GM15510 (cell line): Measurements from ENCODE around the gene PTPRO.

ENCODE experiments used
- POLR2A ChIP-seq: IDR thresholded peaks from 3 replicates; pipeline ENCODE4 v1.6.1; 2011; ENCODE audit warnings: borderline replicate concordance; ENCODE audit not compliant: insufficient read length; ENCODE audit errors: extremely low read depth

PTPRO gene

DNA sequence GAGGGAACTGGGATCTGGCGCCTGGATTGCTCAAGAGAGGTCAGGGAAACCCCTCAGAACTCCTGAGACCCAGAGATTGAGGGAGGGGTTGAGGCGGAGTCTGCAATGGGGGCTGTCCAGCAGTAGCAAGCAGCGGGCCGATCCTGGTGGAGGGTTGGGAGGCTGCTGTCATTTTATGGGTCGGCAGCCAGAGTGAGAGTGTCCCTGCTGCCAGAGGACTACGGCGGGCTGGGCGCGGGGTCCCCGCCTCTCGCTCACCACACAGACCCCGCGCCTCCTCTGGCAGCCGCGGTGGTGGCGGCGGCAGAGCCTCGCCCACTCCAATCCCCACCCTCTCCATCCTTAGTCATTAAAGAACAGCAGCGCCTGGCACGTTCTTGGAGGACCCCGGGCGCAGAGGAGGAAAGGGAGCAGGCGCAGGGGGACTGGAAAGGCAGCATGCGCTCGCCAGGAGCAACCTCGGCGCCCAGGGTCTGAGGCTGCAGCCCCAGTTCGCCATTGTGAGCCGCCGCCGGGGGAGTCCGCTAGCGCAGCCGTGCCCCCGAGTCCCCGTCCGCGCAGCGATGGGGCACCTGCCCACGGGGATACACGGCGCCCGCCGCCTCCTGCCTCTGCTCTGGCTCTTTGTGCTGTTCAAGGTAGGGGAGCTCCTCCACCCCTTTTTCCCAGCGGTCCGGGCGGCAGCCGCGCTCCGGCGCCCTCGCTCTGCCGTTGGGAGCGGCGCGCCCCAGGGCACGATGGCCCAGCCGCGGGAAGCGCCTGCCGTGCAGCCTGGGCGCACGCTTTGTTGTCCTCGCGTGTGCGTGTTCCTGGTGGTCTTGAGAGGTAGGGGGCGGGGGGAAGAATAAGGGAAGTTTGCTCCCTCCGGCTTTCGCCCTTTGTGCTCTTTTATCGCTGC is at the start of gene PTPRO:
PTPRO (plus strand) TSS at position 345 of the 898 bp plus-strand sequence.
- no peak for TF ChIP-seq POLR2A

DNA sequence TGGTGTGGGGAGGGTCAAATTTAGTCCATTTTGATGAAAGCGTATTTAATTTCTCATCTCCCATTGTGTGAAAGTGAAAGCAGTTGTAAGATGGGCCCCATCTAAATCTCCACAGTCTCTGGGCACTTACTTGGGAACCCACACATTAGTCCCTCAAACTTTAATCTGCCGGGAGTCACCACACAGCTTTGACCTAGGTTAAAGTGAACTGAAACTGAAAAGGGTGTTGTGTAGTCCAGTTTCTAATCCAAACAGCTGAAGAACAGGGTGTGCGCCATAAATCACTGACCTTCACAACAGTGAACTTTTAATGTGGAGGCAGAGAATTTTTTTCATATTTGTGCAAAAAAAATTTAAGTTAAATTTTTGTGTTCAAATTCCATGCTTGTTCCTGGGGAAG is 48.4 kb upstream of the PTPRO start:
- no peak for TF ChIP-seq POLR2A

DNA sequence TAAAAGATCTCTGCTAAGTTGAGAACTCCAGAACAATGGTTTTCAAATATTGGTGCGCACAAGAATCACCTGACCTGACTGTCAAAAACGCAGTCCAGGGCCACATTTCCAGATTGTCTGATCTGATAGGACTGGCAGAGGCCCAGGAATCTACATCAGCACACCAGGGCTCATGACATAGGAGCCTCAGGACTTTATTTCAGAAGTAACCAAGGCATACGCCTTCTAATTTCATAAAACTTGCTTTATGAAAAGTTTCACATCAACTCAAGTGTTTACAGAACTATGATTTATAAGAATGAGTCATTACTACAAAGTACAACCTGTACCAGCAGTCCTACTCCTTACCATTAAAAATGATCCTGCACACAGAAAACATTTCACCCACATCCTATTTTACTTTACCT is 47.7 kb upstream of the PTPRO start:
- no peak for TF ChIP-seq POLR2A

DNA sequence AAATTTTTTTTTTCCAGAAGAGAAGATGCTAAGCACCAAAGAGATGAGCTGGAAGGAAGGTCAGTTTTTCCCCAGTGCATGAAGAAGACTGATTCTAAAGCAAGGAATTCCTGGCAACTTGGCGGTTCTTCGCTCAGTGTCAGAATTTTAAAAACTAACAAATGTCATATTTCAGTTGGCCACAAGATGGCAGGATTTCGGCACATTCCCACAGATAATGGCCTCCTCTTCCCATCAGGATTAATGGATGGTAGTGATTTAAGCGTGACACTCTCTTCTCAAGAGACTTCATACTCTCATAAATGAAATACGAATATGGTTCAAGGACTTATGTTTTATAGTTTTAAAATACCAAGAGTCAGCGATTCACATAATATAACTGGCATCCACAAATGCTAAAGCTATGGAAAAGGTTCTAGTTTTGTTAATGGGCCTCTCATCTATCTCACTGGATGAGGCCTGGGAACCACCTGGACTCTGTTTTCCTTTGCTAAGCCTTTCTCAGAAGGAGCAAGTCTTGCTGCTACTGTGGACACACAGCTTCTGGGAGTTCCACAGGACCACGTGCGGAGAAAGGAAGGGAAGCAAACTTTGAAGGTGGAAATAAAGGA is 46.1 kb upstream of the PTPRO start:
- TF ChIP-seq POLR2A = no peak

DNA sequence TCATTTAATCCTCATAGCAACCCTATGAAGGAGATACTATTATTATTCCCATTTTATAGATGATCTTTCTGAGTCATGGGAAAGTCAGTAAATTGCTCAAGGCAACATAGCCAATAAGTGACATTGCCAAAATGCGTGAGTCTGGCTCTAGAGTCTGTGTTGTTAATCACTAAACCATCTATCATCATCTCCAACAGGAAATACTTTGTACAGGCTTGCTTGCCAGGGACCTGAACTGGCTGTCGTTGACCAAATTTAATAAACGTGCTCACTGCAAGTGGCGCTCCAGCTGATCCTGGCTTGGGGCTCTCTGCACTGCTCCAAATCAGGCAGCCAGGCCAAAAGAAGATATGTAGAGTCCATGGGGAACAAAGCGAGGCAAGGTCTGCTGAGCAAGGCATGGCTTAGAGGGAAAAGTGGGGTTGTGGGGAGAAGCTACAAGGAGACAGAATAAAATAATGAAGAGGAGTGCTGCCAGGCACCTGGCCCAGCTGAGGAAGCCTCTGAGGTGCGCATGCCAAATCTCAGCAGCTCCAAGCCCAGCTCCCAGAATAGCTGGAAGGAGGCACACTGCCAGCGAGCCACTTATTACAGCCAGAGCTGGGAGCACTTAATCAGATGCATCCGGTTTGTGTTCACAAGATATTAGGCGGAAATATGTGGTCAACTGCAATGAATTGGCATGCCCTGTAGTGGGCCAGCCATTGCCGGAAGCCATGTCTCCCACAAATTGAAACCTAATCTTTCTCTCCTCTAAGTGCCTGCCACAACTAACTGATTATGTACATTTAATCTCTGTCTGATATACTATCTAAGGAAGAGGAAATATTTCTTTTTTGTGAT is 43.3 kb upstream of the PTPRO start:
- no peak for TF ChIP-seq POLR2A

DNA sequence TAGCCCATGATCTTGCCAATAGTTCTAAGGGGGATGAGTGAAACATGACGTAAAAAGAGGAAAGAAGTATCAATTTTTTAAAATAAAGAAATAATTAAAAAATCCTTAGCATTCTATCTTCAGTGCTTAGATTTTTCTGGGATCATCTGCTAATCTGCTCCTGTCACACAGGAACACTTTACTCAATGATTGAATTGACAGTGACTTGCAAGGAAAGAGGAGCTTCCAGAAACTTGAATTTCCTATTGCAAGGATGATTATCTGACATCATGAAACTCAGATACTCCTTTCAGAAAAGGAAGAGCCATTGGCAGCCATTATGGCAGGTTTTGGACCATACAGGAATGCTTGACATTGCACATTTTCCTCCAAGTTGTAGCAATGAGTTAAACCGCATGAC is 41.4 kb upstream of the PTPRO start:
- no peak for TF ChIP-seq POLR2A

DNA sequence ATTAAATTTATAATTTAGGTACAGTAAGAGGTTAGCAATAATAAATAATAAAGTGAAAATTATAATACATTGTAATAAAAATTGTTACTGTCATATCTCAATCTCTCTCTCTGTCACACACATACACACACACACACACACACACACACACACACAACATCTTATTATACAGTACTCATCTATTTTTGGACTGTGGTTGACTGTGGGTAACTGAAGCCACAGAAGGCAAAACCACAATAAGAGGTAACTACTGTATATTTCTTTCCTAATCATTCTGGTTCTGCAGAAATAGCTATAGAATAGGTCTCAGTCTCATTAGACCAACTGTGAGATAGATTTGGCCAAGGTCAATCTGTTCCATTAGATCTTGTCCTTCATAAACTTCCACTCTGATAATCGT is 33.1 kb upstream of the PTPRO start:
- no peak for TF ChIP-seq POLR2A

DNA sequence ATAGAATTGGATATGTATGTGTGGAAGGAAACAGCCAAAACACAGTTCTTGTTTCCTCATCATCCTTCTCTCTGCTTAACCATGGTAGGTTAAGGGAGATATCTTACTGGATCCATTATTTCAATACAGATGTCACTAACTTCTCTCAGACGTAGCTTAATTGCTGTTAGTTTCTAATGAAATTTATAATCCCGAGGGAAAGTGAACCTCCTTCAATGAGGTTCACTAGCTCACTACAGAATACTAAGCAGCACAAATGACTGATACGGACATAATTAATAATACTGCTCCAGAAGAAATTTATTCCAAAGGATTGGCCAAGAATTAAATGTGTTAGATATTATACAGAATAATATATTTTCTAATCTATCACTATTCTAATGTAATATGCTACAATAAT is 28.6 kb upstream of the PTPRO start:
- TF ChIP-seq POLR2A = no peak

DNA sequence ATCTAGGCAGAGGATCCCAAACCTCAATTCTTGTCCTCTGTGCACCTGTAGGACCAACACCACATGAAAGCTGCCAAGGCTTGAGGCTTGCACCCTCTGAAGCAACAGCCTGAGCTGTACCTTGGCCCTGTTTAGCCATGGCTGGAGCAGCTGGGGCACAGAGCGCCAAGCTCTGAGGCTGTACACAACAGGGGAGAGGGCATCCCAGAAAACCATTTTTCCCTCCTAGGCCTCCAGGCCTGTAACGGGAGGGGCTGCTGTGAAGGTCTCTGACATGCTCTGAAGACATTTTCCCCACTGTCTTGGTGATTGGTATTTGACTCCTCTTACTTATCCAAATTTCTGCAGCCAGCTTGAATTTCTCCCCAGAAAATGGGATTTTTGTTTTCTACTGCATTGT is 22.4 kb upstream of the PTPRO start:
- TF ChIP-seq POLR2A = no peak

DNA sequence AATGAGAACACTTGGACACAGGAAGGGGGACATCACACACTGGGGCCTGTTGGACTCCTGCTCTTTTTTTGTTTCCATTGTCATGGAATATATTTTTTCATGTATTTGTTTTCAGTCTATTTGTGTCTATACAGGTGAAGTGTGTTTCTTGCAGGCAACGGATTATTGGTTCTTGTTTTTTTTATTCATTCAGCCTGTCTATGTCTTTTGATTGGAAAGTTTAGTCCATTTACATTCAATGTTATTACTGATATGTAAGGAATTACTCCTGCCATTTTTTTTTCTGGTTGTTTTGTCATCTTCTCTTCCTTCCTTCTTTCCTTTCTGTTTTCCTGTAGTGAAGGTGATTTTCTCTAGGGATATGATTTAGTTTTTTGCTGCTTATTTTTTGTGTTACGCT is 18.0 kb upstream of the PTPRO start:
- no peak for TF ChIP-seq POLR2A

DNA sequence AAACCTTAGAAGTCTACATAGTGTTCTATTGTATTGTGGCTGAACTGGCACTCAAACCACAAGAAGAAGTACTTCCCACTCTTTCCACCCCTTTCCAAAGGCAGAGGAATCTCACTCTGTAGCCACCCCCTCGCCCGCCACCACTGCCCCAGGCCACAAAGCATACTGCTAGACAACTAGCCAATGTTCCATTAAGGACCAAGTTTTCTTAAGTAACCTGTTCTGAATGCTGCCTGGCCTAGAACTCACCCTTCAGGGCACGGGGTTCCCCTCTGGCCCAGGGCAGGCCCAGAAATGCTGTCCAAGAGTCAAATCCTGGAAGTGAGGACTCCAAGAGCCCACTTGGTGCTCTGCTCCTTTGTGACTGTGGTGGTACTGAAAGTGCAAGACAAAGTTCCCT is 15.7 kb upstream of the PTPRO start:
- no peak for TF ChIP-seq POLR2A

DNA sequence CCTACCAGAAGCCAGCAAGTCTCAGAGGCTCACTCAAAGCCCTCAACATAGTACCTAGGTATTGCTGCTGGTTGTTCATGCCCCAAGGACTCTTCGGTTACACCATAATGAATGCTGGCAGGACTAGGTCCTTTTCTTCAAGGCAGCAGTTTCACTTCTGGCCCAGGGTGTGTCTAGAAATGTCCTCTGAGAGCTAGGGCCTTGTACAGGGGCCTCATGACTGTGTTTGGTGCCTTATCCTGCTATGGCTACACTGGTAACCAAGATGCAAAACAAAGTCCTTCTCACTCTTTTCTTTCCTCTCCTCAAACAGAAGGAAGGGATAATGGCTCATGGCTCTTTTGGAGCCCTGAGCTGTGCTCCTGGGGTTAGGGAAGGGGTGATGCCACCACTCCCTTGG is 15.2 kb upstream of the PTPRO start:
- no peak for TF ChIP-seq POLR2A

DNA sequence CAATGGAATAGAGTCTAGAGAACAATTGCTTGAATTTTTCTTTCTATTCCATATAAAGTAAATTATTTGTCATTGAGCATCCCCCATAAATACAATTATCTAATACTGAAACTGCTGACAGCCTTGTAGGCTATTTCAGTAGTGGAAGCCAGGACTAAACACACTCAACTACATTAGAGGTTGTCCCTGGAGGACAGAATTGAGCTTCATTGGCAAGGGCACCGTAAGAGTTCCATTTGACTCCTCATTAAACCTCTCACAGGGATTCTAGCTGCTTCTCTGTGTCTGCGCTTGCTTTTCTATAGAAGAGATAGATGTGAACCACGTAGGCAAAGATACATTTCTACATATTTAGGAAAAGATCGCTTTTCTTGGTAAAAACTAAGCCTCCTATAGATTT is 3.5 kb upstream of the PTPRO start:
- no peak for TF ChIP-seq POLR2A

DNA sequence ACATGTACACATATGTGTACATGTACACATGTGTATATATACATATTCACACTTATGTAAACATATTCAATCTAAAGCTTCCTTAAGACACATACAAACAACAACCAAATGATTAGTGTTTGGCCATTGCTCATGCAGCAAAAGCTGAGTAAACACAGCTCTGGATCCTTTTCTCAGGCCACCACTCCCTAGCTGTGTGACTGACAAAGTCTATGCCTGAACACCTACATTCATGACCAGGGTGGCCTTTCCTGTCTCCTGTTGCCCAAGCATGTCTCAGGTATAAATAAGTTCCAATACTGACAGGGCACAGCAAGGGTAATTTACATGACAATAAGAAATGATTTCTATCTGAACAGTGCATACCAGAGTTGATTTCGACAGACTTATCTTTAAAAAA is 1.4 kb upstream of the PTPRO start:
- no peak for TF ChIP-seq POLR2A

DNA sequence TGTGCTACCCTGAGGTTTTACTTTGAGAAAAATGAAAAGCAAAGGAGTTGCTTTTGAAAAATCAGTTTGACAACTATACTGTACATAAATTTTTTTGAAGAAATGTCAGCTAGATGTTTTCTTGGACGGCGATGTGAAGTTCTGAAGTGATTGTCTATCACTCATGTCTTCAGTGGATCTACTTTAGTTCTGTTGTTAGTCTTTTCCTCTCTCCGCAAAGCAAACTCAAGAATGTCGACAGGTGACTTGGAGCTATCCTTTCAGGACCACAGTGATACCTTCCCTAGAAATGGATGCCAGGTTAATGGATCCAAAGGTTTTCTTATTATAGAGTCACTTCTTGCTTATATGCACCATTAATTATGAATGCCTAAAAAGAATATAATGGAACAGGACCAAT is 1.2 kb downstream of the PTPRO start:
- TF ChIP-seq POLR2A = no peak
